ENCODE measurements around the gene STX17. TPM values are rescaled to one million over a fixed set of nuclear protein-coding genes. Genes with fewer than 3 reads are reported as not detected.

The STX17 gene
- total RNA-seq, 2 donors from 2014 or later = 16.1 to 18.8 TPM

GRCh38 chr9:100014846-100015245, 108.4 kb downstream of the STX17 start:
- no peak for TF ChIP-seq CTCF (IDR thresholded peaks at IDR 0.05)
- Histone ChIP-seq H3K27ac (no peak overlapping the region), H3K4me1 (no peaks in the 10 kb centered on the region), H3K4me3 (no peak overlapping the region), H3K9me3 (peaks cover 0 to 4% of the 10 kb centered on the region in 2 donors), H3K36me3 (peaks cover 19% of the 10 kb centered on the region), H3K27me3 (no peaks in the 10 kb centered on the region)
- no peak for DNase-seq (ENCODE audit: low spot score)

GRCh38 chr9:100019541-100019940, 113.1 kb downstream of the STX17 start:
- peaks cover 19% of the 10 kb centered on the region for H3K36me3 ChIP-seq

More at GRCh38 chr9:100019541-100019940, 113.1 kb downstream of the STX17 start:
- Histone ChIP-seq H3K9me3 (no peaks in the 10 kb centered on the region), H3K4me1 (no peaks in the 10 kb centered on the region), H3K4me3 (no peak overlapping the region), H3K27me3 (no peaks in the 10 kb centered on the region), H3K27ac (no peak overlapping the region)
- TF ChIP-seq CTCF (IDR thresholded peaks at IDR 0.05) = no peak
- no peak for DNase-seq (ENCODE audit: low spot score)

Other genes starting within 250 kb of the STX17 start
- 10 to 100 TPM; 15.8 to 19.9 TPM for gene NR4A3, start 84.8 kb upstream of the STX17 start, total RNA-seq
- 10 to 100 TPM; 11.0 to 12.9 TPM for gene ERP44, start 192.3 kb downstream of the STX17 start, total RNA-seq
- gene INVS, start 192.6 kb downstream of the STX17 start, total RNA-seq = 10 to 100 TPM in 1 of 2 donors, 1 to 10 TPM in 1; 7.8 to 10.1 TPM